ENCODE results near the gene CAP2. TPM values are rescaled to one million over a fixed set of nuclear protein-coding genes. Genes with fewer than 3 reads are reported as not detected.

The CAP2 gene
- total RNA-seq, 3 donors from 2014 or later, result 3.9 to 15.1 (median 7.5) TPM

GRCh38 chr6:17486680-17487079 lies 93.3 kb downstream of the CAP2 start:
- Histone ChIP-seq H3K36me3 (no peaks in the 10 kb centered on the region), H3K9me3 (no peaks in the 10 kb centered on the region), H3K27me3 (no peaks in the 10 kb centered on the region), H3K4me3 (no peak overlapping the region), H3K27ac (no peak overlapping the region), H3K4me1 (no peaks in the 10 kb centered on the region)
- DNase-seq (ENCODE audit: low spot score in 2 of 2), result no peak
- TF ChIP-seq CTCF (IDR thresholded peaks at IDR 0.05) (no peak), POLR2A (IDR thresholded peaks at IDR 0.05) (no peak), POLR2AphosphoS5 (IDR thresholded peaks at IDR 0.05) (no peak)
- intact Hi-C loops (cut with DNase I; ENCODE audit: low total_unique reads), result no loop called here

- intact Hi-C loops (cut with DNase I; ENCODE audit: low total_unique reads), result no loop called here
- no peaks in the 10 kb centered on the region for H3K9me3 ChIP-seq
- no peaks in the 10 kb centered on the region for H3K4me1 ChIP-seq
- DNase-seq (ENCODE audit: low spot score in 2 of 2), result no peak
- no peak for TF ChIP-seq POLR2AphosphoS5 (IDR thresholded peaks at IDR 0.05)
- no peaks in the 10 kb centered on the region for H3K36me3 ChIP-seq
- no peak overlapping the region for H3K27ac ChIP-seq
- no peak overlapping the region for H3K4me3 ChIP-seq
- H3K27me3 ChIP-seq, result no peaks in the 10 kb centered on the region
These were observed 97.3 kb downstream of the CAP2 start for GRCh38 chr6:17490724-17491123.

- H3K9me3 ChIP-seq, result no peaks in the 10 kb centered on the region
- no peak for TF ChIP-seq CTCF (IDR thresholded peaks at IDR 0.05)
- no peak for TF ChIP-seq POLR2AphosphoS5 (IDR thresholded peaks at IDR 0.05)
- no peak overlapping the region for H3K27ac ChIP-seq
- peak in 1 of 2 donors; percentile 19 for DNase-seq (ENCODE audit: low spot score in 2 of 2)
- intact Hi-C loops (cut with DNase I; ENCODE audit: low total_unique reads), result no loop called here
- H3K36me3 ChIP-seq, result no peaks in the 10 kb centered on the region
- H3K27me3 ChIP-seq, result no peaks in the 10 kb centered on the region
- no peaks in the 10 kb centered on the region for H3K4me1 ChIP-seq
- no peak overlapping the region for H3K4me3 ChIP-seq
These were observed 98.2 kb downstream of the CAP2 start for GRCh38 chr6:17491416-17492142.

GRCh38 chr6:17492350-17492749 lies 99.0 kb downstream of the CAP2 start:
- H3K4me3 ChIP-seq, result no peak overlapping the region
- H3K27me3 ChIP-seq, result no peaks in the 10 kb centered on the region
- DNase-seq (ENCODE audit: low spot score in 2 of 2), result no peak
- H3K4me1 ChIP-seq, result no peaks in the 10 kb centered on the region
- H3K9me3 ChIP-seq, result no peaks in the 10 kb centered on the region
- no peaks in the 10 kb centered on the region for H3K36me3 ChIP-seq
- H3K27ac ChIP-seq, result peak overlapping the region in 1 of 2 donors; percentile 20
- no peak for TF ChIP-seq POLR2AphosphoS5 (IDR thresholded peaks at IDR 0.05)
- no peak for TF ChIP-seq CTCF (IDR thresholded peaks at IDR 0.05)
- TF ChIP-seq POLR2A (IDR thresholded peaks at IDR 0.05), result no peak
- intact Hi-C loops (cut with DNase I; ENCODE audit: low total_unique reads), result no loop called here

GRCh38 chr6:17493286-17493685 lies 99.9 kb downstream of the CAP2 start:
- Histone ChIP-seq H3K4me1 (no peaks in the 10 kb centered on the region), H3K27ac (no peak overlapping the region), H3K27me3 (no peaks in the 10 kb centered on the region), H3K36me3 (no peaks in the 10 kb centered on the region), H3K9me3 (no peaks in the 10 kb centered on the region), H3K4me3 (no peak overlapping the region)
- TF ChIP-seq CTCF (IDR thresholded peaks at IDR 0.05), result no peak
- TF ChIP-seq POLR2AphosphoS5 (IDR thresholded peaks at IDR 0.05), result no peak
- no peak for TF ChIP-seq POLR2A (IDR thresholded peaks at IDR 0.05)
- DNase-seq (ENCODE audit: low spot score in 2 of 2), result no peak
- intact Hi-C loops (cut with DNase I; ENCODE audit: low total_unique reads), result no loop called here

Data from breast epithelium (tissue), 4 donors.